GM19351 (cell line): ENCODE data around the gene ABCD1.
"Not testable (repeated sequence)": the region's sequence is repeated elsewhere in the genome, so short reads cannot be mapped to it uniquely, and the experiment has no call there.

Source experiments
- ATAC-seq: cut with Tn5 transposase; IDR thresholded peaks from one replicate; pipeline ENCODE4 v1.9.1; 2021; ENCODE audit warnings: mild to moderate bottlenecking, moderate library complexity; ENCODE audit not compliant: unreplicated experiment

The ABCD1 gene

GRCh38 chrX:153724252-153725038, at the start of gene ABCD1, which contains the start of gene BCAP31:
Gene ABCD1 (plus strand): TSS chrX:153724856. CDS start chrX:153725267, 411 bp downstream.
Gene BCAP31 (minus strand): TSS chrX:153724387. CDS start chrX:153723244, 1,143 bp downstream.
- ATAC-seq, result peak; percentile 42

- no peak for ATAC-seq
Measured at GRCh38 chrX:153681175-153681574, 43.5 kb upstream of the ABCD1 start.

DNA sequence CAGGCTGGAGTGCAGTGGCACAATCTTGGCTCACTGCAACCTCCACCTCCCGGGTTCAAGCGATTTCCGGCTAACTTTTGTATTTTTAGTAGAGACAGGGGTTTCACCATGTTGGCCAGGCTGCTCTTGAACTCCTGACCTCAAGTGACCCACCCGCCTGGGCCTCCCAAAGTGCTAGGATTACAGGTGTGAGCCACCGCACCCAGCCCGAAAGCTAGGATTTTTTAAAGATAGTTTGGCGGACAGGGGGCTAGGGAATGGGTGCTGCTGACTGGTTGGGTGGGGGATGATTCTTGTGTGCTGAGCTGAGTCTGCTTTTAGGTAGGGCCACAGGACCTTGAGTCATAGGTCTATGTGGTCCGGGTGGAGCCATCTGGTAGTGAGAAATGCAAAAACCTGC, 41.2 kb upstream of the ABCD1 start:
- not testable (repeated sequence) for ATAC-seq

GRCh38 chrX:153684467-153685155, 40.0 kb upstream of the ABCD1 start:
- ATAC-seq, result no peak

DNA sequence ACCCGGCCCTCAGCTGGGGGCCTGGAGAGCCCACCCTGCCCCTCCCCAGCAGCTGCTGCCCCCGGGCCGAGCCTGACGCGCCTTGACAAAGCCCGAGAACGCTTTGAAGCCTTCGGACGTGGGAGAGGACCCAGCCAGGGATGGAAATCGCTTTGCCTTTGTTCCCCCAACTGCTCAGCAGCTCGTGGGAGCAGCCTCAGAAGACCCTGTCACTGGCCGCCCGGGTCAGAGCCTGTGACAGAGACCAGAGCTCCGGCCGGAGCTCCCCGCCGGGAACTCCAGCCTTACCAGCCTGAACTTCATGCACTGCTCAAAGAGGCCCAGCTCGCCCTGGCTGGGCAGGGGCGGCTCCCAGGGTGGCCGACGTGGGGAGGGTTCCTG, 39.5 kb upstream of the ABCD1 start:
- ATAC-seq, result no peak

- ATAC-seq, result no peak
Measured at GRCh38 chrX:153685751-153686696, 38.6 kb upstream of the ABCD1 start.

- no peak for ATAC-seq
Measured at GRCh38 chrX:153686711-153687110, 37.9 kb upstream of the ABCD1 start.

- ATAC-seq, result no peak
Measured at GRCh38 chrX:153687121-153688039, 37.3 kb upstream of the ABCD1 start, which contains the start of gene SLC6A8. Gene SLC6A8 (plus strand): TSS chrX:153687926. CDS start chrX:153688575, 649 bp downstream.

GRCh38 chrX:153688071-153688470, 36.6 kb upstream of the ABCD1 start:
- ATAC-seq, result no peak

GRCh38 chrX:153688506-153688905, 36.1 kb upstream of the ABCD1 start:
- ATAC-seq, result no peak

DNA sequence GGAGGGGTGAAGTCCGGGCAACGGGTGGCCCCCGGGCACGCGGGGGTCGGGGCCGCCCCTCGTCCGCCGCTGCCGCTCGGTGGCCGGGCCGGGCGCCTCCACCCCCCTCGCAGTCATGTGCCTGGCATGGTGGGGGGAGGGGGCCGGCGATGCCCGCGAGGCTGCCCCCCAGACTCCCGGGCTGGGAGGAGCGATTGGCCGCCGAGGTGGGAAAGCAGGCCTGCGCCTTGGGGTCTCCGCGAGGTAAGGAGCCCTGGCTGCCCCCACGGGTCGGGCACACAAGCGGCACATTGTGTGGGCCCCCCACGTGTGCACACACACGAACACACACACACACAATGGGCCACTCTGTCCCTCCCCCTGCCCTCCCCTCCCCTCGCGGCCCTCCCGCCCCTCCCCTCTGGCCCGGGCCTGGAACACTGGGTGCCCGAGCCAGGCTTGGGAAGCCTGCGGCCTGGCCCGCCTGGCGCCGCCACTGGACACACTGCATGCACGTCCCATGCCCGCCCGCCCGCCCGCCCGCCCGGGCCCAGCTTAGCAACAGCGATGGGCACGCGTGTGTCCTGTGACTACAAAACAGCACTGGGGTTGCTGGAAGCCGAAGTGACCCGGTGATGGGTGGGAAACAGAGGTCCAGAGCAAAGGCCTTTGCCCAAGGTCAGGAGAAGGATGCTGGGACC, 35.6 kb upstream of the ABCD1 start:
- no peak for ATAC-seq

- no peak for ATAC-seq
Measured at GRCh38 chrX:153689654-153690465, 34.8 kb upstream of the ABCD1 start.

- ATAC-seq, result no peak
Measured at GRCh38 chrX:153690466-153690865, 34.2 kb upstream of the ABCD1 start.

DNA sequence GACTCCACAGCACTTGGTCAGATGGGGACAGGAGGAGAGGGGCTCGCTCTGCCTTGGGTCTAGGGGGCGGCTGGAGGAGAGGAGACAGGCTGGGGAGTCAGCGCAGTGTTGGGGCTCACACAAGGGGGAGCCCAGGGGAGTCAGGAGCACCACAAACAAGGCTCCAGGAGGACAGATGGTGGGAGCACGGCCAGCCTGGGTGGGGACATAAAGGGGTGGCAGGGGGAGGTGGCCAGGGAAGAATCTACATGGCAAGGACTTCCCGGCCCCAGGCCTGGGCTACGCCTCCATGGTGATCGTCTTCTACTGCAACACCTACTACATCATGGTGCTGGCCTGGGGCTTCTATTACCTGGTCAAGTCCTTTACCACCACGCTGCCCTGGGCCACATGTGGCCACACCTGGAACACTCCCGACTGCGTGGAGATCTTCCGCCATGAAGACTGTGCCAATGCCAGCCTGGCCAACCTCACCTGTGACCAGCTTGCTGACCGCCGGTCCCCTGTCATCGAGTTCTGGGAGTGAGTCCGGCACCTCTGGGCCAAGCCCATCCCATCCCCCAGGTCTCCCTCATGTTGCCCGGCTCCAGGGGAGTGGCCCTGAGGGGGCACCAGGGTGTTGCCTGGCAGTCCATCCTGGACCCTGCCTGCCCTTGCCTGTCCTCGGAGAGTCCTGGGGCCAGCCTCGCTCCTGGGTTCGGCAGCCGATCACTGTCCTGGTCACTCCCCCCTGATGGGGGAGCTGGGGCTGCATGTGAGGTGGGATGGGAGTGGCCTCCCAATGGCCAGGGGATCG, 33.4 kb upstream of the ABCD1 start:
- ATAC-seq, result not testable (repeated sequence)

GRCh38 chrX:153692003-153692402, 32.7 kb upstream of the ABCD1 start:
- ATAC-seq, result no peak

GRCh38 chrX:153692611-153693156, 32.0 kb upstream of the ABCD1 start:
- no peak for ATAC-seq
